NCI-H1694 treated with DMSO at 0.1 percent for 48 hours (cell line): ENCODE results near the gene CCL4L2.
"Not testable (repeated sequence)": the region's sequence is repeated elsewhere in the genome, so short reads cannot be mapped to it uniquely, and the experiment has no call there.

Experiments
- DNase-seq: peaks from one replicate; lab custom pipeline; 2025; lab: John Stamatoyannopoulos, UW

CCL4L2 gene

DNA sequence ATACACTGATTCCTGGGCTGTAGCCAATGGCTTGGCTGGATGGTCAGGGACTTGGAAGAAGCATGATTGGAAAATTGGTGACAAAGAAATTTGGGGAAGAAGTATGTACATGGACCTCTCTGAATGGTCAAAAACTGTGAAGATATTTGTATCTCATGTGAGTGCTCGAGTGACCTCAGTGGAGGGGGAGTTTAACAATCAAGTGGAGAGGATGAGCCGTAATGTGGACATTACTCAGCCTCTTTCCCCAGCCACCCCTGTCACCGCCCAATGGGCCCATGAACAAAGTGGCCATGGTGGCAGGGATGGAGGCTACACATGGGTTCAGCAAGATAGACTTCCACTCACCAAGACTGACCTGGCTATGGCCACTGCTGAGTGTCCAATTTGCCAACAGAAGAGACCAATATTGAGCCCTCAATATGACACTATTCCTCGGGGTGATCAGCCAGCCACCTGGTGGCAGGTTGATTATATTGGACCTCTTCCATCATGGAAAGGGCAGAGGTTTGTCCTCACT is 10.8 kb downstream of the CCL4L2 start:
- not testable (repeated sequence) for DNase-seq

- DNase-seq: not testable (repeated sequence)
Measured at GRCh38 chr17:36222967-36223366, 12.1 kb downstream of the CCL4L2 start.

- not testable (repeated sequence) for DNase-seq
Measured at GRCh38 chr17:36229644-36230043, 18.8 kb downstream of the CCL4L2 start.

- not testable (repeated sequence) for DNase-seq
Measured at GRCh38 chr17:36242046-36242445, 31.2 kb downstream of the CCL4L2 start.
